ENCODE measurements around the gene ZSCAN31. TPM values are rescaled to one million over a fixed set of nuclear protein-coding genes. Genes with fewer than 3 reads are reported as not detected.
"Not testable (repeated sequence)": the region's sequence is repeated elsewhere in the genome, so short reads cannot be mapped to it uniquely, and the experiment has no call there.

Gene ZSCAN31
- total RNA-seq, 4 donors from 2014 or later: 3.6 to 19.4 (median 7.0) TPM

GRCh38 chr6:28333599-28334018 lies 2.3 kb downstream of the ZSCAN31 start:
- TF ChIP-seq CTCF (IDR thresholded peaks at IDR 0.05): no peak
- TF ChIP-seq POLR2A (IDR thresholded peaks at IDR 0.05): no peak
- intact Hi-C loops (cut with DNase I; ENCODE audit: low total_unique reads): no loop called here
- no peak for DNase-seq (ENCODE audit: low spot score in 2 of 2)
- WGBS, 2 donors: 85 to 87% methylated on average over 1 of the region's 1 CpG
- no peak overlapping the region for H3K4me3 ChIP-seq (ENCODE audit: low read depth, poor library complexity, severe bottlenecking)

GRCh38 chr6:28333047-28333446 lies 2.9 kb downstream of the ZSCAN31 start:
- TF ChIP-seq CTCF (IDR thresholded peaks at IDR 0.05): no peak
- TF ChIP-seq POLR2A (IDR thresholded peaks at IDR 0.05): no peak
- no peak for DNase-seq (ENCODE audit: low spot score in 2 of 2)
- WGBS, 2 donors: 92 to 95% methylated on average over 2 of the region's 2 CpGs
- intact Hi-C loops (cut with DNase I; ENCODE audit: low total_unique reads): no loop called here
- no peak overlapping the region for H3K4me3 ChIP-seq (ENCODE audit: low read depth, poor library complexity, severe bottlenecking)

- intact Hi-C loops (cut with DNase I; ENCODE audit: low total_unique reads): no loop called here
- H3K4me3 ChIP-seq (ENCODE audit: low read depth, poor library complexity, severe bottlenecking): no peak overlapping the region
- no peak for DNase-seq (ENCODE audit: low spot score in 2 of 2)
- TF ChIP-seq POLR2A (IDR thresholded peaks at IDR 0.05) (no peak), CTCF (IDR thresholded peaks at IDR 0.05) (no peak)
- WGBS, 2 donors: 73 to 81% methylated on average over 1 of the region's 1 CpG
Measured at GRCh38 chr6:28330041-28330440, 5.9 kb downstream of the ZSCAN31 start.

GRCh38 chr6:28326371-28326948 lies 9.5 kb downstream of the ZSCAN31 start:
- 95 to 97% methylated on average over 7 of the region's 7 CpGs for WGBS, 2 donors
- H3K4me3 ChIP-seq (ENCODE audit: low read depth, poor library complexity, severe bottlenecking): no peak overlapping the region
- intact Hi-C loops (cut with DNase I; ENCODE audit: low total_unique reads): no loop called here
- no peak for DNase-seq (ENCODE audit: low spot score in 2 of 2)
- TF ChIP-seq CTCF (IDR thresholded peaks at IDR 0.05) (no peak), POLR2A (IDR thresholded peaks at IDR 0.05) (no peak)

- TF ChIP-seq POLR2A (IDR thresholded peaks at IDR 0.05) (no peak), CTCF (IDR thresholded peaks at IDR 0.05) (no peak)
- H3K4me3 ChIP-seq (ENCODE audit: low read depth, poor library complexity, severe bottlenecking): no peak overlapping the region
- 100% methylated on average over 1 of the region's 1 CpG for WGBS, 2 donors
- intact Hi-C loops (cut with DNase I; ENCODE audit: low total_unique reads): no loop called here
- no peak for DNase-seq (ENCODE audit: low spot score in 2 of 2)
Measured at GRCh38 chr6:28323813-28324424, 12.0 kb downstream of the ZSCAN31 start.

- no peak for TF ChIP-seq CTCF (IDR thresholded peaks at IDR 0.05)
- TF ChIP-seq POLR2A (IDR thresholded peaks at IDR 0.05): no peak
- no peak for DNase-seq (ENCODE audit: low spot score in 2 of 2)
- H3K4me3 ChIP-seq (ENCODE audit: low read depth, poor library complexity, severe bottlenecking): no peak overlapping the region
- WGBS, 2 donors: 76 to 83% methylated on average over 3 of the region's 3 CpGs
- intact Hi-C loops (cut with DNase I; ENCODE audit: low total_unique reads): no loop called here
Measured at GRCh38 chr6:28322661-28323060, 13.3 kb downstream of the ZSCAN31 start.

- DNase-seq (ENCODE audit: low spot score in 2 of 2); H3K4me3 ChIP-seq (ENCODE audit: low read depth, poor library complexity, severe bottlenecking); intact Hi-C loops (cut with DNase I; ENCODE audit: low total_unique reads): not testable (repeated sequence)
- 91 to 93% methylated on average over 8 of the region's 8 CpGs for WGBS, 2 donors
Measured at GRCh38 chr6:28317866-28318265, 18.1 kb downstream of the ZSCAN31 start.

Measured in lower leg skin (tissue), 4 donors.